Brain pericyte (primary cell): Measurements from ENCODE around the gene ZIC1.

Experiments
- DNase-seq: peaks from one replicate; pipeline ENCODE4 v3.0.0-alpha.2; 2012; ENCODE audit warnings: low read depth, low spot score

ZIC1 gene

DNA sequence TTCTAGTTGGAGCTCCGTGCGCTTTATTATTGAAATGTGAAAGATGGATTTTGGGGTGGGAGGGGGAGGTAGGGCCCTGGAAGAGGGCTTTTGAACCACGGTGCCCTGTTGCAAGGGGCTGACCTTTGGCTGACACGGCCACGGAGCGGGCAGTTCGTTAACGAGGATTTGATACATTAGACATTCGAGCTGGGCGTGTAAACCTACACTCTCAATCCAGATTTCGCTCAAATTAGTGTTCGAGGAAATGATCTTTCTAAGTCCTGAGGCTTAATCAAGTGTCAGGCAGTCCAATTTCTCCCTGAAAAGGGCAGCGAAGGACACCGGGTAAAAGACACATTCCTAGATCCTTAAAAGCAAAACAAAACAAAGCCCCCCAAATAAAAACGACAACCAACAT, 13.0 kb downstream of the ZIC1 start:
- DNase-seq: peak; percentile 41

DNA sequence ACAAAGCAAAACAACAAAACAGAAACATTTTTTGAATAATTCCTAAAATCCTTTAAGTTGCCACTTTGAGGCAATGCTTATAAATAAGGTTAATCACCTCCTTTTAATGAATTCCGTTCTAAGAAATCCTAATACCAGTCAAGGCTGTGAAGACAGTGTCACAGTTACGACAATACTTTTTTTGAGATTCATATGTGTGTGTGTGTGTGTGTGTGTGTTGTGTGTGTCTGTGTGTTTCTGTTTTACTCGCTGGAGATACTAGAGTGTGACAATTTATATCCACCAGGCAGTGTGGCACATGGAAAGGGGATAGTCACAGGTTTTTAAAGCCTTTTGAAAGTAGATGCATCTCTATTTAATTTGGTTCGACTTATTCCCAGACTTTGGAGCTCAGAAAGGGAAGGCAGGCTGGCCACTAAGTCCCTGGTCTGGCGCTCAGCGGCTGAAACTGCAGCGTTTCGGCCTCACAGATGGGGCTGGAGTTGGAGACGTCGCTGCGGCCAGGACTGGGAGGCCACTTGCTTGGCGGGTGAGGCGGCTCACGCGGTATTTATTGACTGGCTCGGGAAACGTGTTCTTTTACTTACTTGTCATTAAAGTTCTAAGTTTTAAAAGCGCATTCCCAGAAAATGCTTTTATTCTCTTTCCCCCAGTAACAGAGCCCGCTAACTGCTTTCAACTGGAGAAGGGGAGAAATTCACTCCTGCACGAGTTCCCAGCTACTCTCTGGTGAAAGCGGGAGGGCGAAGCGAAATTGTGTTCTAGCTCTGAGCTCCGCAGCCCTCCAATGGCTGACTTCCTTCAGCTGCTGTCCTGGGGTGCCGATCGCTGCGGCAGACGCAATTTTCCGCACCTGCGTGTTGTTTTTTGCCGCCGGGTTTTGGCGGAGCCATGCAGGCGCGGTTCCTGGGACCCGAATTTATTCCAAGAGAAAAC, 13.7 kb downstream of the ZIC1 start:
- DNase-seq: peak; percentile 57

DNA sequence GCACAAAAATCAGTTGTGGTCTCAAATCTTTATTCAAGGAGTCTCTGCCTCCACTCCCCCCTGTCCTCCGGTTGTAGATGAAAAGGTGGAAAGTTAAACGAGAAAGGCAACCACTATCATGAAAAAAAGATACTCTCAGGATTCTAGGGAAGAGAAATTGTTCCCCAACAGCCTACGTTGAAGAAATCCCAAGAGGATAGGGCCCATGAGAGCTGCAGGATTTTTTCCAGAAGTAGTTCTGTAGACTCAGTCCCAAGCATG, 14.3 kb downstream of the ZIC1 start:
- peak; percentile 58 for DNase-seq

DNA sequence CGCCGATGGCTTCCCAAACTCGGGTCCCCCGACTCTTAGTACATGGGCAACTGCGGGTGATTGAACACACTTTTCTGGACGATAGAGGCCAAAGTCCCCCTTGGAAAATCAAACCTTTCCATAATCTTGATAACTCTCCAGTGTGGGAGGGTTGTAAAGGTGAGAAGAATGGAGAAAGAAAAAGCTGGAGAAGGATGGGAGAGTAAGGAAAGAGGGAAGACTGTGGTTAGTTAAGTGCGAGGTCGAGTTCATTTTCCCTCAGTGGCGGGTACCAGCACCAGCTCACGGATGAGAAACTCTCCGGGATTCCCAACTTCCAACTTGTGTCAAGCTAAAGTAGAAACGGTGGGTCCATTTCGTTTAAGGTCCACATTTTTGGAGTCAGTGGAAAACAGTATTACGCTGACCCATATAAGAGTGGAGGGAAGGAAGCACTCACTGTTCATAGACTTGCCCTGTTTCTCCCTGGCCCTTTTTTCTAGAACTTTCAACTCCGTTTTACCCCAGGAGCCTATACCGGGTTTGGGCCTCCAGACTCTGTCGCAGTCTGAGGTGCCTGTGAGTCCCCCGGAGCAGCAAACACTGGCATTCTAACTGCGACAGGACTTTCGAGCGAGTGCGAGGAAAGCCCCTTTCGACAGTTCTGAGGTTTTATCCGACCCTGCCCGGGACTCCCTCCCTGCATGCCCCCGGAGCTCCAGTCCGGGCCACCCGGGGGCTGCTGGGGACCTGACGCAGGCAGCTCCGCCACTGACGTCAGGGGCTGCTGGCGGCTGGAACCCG, 14.8 kb downstream of the ZIC1 start:
- DNase-seq: no peak

DNA sequence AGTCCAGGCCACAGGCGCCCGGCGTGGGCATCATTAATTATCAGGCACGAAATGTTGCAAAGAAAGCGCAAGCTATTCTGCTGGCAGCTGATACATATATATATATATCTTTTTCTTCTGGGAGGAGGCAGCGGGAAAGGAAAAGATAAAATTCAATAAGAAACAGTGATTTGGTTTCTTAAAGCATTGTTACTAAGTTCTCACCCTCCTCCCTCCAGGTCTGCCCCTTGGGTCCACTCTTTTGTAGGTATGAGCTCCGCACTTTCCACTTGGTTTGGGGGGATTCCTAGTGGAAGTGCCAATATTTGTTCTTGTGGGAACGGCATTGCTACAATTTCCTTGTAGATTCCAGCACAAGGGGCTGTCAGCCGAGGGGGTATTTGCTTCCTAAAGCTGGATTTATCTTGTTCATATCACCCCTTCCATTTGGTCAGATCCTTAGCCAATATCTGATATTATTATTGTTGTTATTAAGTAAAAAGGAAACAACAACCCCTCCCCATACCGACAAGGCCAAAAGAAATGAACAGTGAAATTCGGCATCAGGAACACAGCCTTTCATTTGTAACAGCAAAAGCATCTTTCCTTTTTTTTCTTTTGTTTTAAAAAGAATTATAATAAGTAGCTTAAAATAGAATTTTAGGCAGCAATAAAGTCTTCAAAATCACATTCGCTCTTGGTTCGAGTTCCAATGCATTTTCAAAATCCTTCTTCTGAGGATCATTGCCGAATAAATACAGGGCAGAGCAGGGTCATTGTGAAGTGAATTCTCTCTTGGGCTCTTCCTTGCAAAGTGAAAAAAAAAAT, 15.6 kb downstream of the ZIC1 start:
- peak; percentile 83 for DNase-seq

DNA sequence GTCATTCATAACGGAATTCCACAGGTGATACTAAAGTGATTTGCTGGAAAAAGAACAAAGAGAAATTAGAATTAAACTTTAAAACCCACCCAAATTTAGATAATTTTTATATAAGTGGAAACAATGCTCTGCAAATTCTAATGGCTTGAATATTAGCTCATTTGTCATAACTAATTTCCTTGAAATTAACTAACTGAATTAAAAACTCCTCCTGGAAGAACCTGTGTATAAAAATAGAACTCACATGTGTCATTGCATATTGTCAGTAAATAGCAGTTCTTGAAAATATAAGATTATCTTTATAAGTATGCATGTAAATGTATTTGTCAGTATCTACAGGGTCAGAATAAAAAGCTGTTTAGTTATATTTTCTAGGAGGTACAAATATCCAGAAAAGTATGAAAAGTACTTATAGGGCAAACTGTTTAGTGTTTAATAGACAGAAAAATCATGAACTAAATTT, 16.3 kb downstream of the ZIC1 start:
- no peak for DNase-seq

DNA sequence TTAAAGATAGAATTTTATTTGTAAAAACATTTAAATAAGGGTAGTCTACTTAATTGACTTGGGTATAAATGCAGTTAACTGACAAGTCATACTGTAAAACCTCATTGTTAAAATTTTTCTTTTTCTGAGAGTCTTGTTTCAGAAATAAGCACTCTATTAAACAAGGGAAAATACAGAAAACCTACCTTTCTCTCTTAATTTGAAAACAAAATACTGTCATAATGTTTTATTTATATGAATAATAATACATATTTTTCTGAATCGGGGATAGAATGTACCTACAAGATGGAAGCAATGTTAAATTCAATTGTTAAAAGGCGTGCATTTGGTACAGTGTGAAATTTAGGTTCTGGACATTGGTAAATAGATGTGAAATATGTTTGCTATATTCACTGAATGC, 17.8 kb downstream of the ZIC1 start:
- DNase-seq: peak; percentile 22

DNA sequence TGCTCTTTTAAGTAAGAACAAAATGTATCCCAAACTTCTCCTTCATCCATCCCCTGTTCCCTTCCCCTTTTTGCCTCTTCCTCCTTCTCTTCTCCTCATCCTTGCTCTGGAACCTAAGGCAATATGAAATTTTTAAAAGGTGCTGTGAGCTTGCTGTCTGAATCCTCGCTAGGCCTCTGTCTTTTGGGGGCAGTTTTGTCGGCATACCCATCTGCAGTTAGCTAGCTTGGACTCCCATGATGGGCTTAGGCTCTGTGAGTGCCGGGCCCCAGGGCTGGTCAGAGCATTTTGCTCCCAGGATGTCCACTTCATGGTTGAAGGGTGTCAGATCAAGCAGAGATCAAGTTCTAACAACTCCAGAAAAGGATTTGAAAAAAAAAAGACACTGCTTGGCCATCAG, 18.6 kb downstream of the ZIC1 start:
- DNase-seq: peak; percentile 32

DNA sequence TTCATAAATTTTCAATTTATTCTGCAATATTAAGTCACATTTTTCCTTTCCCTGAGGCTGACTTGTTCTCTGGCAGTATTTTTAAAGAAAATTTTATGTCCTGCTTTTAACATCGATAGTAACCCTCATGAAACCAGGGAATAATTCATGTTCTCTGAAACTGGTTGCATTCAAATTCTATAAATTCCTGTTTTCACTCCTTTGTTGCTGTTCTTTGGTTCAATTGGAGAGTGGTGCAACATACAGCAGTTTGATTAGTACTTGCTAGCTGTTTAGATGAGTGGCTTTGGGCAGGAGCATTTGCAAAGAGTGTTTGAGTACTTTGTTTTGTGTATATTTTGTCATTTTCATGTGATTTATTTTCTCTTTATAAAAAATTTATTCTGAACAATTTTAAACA, 19.2 kb downstream of the ZIC1 start:
- DNase-seq: peak; percentile 22

DNA sequence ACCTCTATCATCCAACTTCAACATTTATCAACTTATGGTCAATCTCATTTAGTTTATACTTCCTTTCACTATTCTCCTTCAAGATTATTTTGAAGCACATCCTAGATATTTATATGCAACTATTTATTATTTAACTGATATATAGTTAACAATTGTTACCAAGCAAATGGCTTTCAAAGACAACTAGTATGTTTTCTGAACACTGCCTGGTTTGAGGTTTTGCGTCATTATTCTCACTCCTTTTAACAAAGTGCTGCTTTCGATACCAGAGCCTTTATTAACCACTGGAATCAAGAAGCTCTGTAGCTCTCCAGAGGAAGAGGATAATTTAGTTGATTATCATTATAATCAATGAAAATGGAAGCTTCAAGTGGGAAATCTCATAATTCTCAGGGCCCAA, 19.6 kb downstream of the ZIC1 start:
- DNase-seq: no peak

DNA sequence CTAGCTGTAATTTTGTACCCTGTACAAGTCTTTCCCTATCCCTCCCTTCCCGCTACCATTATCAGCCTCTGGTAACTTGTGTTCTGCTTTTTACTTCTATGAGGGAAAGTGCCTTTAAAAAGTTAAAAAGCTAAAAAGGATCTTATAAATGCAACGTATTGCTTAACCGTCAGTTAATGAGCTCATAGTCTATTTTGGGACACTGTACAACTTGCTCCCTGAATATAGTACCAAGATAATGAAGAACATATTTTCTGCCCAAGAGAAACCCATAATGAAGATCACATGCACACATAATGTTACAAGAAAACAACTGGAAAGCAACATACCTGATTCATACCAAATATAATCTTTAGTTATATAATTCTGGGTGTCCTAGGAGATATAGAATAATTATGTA, 22.6 kb downstream of the ZIC1 start:
- peak; percentile 20 for DNase-seq

DNA sequence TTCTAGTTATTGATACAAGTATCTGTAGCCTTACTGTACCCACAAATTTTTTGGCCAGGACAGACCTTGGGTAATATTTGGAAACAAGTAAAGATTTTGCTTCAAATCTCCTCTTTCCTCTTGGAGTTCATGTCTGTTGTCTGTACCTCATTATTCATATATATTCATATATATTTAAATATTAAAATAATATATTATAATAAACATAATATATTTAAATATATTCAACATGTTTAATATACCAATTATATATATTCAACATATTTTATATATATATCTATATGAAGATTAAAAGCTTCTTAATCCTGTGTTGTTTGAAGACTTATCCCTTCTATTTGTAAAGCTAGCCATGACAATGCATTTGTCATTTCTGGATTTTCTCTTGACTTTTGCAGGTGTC, 38.1 kb downstream of the ZIC1 start:
- DNase-seq: no peak

DNA sequence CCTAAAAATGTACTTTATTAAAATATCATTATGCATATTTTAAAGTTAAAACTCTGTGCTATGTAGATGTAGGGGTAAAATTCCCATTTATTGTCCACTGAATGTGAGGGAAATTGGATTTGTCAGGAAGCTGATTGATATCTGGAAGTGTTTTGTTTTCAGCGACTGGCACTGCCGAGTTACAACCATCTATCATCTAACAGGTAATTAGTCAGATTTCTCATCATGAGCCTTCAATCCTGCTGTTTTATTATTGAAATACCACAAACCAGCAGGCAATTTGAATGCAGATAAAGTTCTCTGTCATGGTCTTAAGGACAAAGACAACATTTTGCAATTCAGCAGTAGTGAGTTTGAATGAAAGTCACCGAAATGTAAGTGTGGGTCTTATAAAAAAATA, 40.5 kb downstream of the ZIC1 start:
- DNase-seq: no peak

DNA sequence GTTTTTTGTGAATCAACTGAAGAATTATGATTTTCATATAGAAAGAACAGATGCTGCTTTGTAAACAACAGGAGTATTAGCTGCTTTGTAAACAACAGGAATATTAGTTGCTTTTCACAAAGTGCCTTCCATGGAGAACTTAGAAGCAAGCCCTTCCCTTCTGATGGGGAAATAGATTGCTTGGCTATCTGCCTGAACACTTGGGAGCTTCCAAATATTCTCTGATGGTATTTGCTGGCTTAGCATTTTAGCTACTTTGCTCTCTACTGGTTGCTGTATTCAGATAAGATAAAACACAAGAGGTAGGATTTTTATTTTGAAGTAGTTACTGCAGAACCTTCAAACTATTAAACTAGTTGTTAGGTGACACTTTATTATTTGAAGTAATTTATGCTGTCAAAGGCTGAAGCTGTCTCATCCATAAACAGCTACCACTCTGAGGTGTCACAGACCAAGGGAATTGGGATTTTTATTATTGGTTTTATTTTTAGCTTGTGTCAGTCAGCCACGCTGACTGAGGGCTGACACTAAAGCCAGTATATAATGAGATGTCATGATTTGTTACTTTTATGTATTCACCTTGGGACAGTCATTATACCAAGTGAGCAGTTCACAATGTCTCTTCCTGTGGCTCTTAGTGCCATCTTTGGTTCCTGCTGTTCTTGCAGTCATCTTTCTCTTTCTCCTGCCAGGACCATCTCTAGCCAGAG, 50.0 kb downstream of the ZIC1 start:
- no peak for DNase-seq

DNA sequence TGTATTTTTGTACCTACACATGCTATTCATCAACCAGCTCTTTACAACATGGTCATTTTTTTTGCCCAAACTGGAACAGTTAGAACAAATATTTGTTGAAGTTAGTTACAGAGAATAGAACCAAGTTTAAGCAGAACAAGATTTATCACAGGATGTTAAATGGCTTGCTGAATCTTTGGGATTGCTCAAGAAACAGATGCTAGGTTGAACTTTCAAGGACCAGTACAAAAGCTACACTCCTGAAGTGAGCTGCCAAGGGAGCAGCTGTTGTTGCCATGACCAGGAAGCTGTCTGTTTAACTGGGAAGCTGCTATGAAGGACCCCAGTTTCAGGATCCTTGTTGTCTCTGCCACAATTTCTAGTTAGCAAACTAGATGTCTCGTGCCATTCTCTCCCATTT, 53.7 kb downstream of the ZIC1 start:
- DNase-seq: no peak
